Putamen (tissue), 1 donor: ENCODE results near the gene FRMD5.

Experiments used
- DNase-seq: peaks from one replicate; pipeline ENCODE4 v3.0.0-alpha.2; 2016; ENCODE audit warnings: low spot score

The FRMD5 gene

DNA sequence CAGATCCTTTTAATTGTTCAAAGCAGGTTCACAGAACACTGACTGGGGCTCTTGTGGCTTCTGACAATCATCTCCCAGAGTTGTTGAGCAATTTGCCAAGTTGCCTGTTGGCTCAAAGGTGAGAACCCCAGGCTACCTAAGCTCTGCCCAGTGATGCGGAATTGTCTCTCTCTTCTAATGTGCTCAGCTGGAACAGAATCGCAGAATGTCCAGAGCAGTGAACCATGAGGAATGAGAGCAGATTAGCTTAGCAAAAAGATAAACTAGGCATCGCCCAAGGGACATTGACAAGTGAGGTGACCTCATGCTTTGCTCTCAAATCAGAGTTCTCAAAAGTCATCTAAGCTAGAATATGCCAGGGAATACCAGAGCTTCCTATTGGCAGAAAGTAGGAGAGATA, 220.2 kb downstream of the FRMD5 start:
- no peak for DNase-seq

DNA sequence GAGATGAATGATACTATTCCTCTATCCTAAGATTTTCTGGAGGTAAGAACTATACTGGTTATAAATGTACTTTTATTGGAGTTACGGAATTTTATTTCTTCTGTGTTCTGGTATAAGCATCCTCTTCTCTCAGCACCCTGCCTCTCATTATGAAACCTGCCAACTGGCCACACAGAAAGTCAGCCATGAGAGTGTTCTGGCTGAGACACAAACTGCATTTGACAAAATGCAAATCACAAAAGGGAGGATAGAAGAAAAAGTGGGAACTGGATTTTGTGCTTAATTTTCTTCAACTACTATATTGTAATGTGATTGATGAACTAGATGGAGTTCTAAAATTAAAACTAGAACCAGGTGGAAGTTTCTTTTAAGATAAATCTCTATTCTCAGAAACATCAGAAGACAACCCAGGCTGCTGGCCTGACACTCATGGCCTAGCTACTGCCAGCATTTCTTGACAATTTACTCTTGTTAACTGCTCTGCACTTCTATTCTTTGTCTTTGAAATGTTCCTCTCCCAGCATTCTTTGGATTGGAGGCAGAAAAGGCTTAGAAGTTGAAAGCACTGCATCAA, 225.2 kb downstream of the FRMD5 start:
- no peak for DNase-seq

DNA sequence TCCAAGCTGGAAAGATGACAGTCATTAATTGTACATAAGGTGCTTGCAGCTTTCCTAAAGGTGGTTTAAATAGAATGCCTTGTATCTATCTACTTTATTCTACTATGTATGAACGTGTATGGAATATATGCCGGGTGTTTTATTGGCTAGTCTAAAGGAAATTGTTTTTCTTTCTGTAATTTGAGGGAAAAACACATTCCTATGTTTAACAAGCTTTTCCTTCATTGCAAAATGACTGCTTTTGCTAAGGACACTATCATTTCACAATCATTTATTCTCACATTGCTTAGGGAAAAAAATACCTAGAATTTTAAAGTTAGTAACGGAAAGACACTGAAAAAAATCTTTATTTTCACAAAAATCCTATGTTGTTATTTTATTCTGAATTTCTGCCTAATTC, 226.5 kb downstream of the FRMD5 start:
- no peak for DNase-seq

DNA sequence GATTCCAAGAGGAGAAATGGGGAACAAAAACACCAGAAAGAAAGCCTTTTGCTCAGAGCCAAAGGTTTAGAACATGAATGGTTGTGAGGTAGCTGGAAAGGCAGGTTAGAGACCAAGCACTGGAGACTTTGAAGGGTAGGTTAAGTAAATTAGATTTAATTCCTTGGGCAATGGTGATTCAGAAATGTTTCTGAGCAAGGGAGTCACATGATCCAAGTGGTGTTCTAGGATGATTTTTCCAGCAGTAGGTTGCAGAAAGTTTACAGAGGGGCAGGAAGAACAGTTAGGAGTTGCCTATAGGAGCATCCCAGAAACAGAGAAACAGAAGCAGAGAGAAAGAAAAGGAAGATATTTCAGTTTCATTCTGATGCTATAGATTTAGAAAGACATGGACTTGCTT, 228.4 kb downstream of the FRMD5 start:
- no peak for DNase-seq

DNA sequence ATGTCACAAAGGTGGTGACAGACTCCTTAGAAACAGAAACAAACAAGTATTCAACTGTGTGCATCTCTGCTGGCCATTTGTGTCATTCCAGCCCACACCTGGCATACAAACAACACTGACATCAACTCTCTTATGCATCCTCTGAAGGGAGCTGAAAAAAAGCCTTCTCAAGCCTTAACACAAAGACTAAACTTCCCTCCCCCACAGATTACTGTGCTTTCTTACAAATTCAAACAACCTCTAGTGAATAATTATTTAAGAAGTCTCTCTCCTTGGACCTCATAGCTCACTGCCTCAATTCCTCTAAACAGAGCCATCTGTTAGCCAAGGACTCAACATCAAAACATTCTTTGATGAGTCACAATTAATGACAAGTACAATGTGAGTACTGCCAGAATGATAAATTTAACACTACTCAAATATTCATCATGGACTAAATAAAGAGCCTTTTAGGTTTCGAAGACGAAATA, 236.2 kb downstream of the FRMD5 start:
- DNase-seq, result no peak

DNA sequence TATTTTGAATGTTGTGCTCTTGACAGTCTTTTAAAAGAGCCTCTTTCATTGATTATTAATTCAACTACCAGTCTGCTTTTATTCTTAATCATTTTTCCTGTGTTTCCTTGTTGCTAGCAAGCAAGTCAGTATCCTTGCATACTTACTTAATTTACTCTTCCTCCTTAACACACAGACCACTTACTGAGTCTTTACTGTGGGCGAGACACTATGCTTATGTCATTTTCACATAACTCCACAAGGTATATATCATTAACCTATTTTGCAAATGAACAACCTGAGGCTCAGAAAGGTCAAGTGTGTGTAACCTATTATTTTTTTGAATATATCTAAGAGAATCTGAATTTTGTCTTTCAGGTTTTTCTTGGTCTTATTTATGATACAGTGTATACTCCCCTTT, 237.3 kb downstream of the FRMD5 start:
- no peak for DNase-seq

DNA sequence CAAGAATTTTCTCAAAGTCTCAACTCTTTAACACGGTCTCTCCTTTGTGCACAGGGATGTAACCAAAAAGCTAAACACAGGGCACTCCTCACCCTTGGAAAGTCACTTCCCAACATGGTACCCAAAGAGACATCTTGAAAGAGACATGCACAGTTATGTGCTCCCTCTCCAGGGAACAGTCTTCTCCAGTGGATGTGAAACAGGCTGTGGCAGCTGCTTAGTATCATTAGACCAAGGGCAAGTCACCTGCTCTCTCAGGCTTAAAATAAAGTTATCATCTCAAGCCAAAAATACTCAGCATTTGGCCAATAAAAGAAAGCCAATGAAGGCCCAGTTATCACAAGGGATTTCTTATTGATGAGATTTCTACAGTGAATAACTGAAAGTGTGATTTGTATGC, 239.9 kb downstream of the FRMD5 start:
- DNase-seq, result no peak

DNA sequence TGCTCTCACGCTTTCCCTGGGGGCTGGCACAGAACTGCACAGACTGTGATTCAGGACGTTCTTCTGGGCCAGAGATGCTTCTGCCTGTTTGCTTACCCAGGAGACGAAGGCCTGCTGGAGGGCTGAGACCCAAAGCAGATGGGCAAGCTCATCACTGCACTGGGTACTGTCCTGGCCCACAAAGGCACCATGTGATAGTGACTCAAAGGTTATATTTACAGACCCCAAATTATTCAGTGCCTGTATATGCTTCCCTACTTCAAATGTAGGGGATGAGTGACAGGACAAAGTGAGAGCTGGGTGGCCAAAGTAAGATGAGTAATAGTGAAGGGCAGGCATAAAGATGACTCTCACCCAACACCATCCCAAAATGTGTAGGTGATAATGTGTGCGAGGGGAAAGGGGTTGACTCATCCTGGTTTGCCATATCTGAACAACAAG, 240.9 kb downstream of the FRMD5 start:
- no peak for DNase-seq

DNA sequence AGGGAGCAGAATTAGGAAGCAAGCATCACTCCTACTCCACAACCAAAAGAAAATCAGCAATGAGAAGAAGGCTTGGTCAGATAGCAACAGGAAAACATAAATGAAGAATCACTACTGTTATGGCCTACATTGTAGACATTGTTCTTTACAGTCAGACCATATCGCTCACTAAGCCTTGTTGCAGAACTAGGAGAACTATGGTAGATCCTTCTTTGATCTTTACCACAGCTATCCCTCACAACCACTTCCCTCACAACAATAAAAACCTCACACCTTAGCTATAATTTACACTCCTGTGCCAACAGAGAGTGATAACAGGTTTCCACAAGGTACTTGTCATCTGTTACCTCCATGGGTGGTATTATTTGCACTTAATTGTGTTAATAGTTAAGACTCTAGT, 241.7 kb downstream of the FRMD5 start:
- no peak for DNase-seq

DNA sequence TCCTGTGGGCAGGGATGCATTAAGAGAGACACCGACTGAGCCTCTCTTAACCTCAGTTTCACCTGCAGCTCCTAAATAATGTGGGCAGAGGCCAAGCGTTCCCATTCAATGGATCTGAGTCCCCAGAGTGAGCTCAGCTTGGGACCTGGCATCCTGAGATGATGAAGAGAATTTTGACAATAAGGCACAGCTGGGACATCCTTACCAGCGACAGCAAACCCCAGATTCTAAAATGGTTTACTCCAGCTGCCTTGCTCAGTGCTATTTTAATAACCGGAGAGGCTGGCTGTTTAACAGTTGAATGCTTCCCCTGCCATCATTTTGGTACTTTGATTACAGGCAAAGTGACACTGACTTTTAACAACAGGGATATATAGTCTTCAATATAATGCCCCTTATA, 244.5 kb downstream of the FRMD5 start:
- no peak for DNase-seq

DNA sequence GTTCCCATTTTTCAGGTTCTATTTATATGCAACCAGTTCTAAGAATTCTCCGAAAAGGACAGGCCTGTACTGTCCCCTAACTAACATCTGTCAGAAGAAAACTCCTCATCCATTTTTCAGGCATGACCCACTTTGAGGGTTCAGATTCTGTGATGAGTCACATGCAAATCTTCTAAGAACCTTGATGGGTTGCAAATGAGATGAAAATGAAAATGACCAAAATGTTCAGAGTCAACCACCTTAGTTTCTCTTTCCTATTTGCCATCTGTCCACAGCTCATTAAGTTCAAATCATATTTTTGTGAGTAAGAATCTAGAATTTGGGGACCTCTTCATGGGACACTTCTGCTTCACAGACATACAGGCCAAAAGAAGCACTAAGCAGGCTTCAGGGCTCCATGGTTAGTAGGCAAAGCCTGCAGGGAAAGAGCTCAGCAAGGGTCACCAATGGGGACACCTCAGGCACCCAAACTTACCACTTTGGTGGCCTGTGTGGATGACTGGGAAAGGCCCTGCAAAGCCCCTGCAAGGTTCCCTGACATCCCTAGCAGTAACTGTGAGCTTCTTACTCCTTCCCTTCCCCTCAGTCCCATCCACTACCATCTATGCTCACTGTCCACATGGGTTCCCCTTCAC, 246.3 kb downstream of the FRMD5 start:
- no peak for DNase-seq

DNA sequence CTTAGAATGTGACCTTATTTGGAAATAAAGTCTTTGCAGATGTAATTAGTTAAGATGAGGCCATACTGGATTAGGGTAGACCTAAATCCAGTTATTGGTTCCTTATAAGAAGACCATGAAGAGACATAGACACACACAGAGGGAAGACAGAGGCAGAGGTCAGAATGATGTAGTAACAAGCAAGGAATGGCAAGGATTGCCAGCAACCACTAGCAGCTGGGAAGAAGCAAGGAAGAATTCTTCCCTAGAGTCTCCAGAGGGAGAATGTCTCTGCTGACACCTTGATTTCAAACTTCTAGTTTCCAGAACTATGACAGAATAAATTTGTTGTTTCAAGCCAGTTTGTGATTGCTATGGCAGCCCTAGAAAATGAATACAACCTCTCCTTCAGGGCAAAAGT, 251.6 kb downstream of the FRMD5 start:
- DNase-seq, result no peak

DNA sequence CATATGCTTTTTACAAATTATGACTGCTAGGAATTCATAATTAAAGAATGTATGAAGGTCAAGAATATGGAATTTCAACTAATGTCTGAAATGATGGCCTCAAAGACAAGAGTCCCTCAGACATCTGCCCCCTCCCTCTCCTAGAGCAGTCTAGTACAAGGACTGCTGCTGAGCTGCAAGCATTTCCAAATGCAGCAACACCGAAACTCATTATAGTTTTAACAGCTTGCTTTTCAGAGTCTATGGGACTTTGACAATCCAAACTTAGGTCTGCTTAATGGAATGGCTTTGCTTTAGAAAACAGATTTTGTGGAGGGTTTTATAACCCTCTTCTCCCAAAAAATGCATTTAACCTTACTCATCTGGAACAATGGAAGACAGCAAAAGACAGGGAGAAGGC, 252.9 kb downstream of the FRMD5 start:
- no peak for DNase-seq

DNA sequence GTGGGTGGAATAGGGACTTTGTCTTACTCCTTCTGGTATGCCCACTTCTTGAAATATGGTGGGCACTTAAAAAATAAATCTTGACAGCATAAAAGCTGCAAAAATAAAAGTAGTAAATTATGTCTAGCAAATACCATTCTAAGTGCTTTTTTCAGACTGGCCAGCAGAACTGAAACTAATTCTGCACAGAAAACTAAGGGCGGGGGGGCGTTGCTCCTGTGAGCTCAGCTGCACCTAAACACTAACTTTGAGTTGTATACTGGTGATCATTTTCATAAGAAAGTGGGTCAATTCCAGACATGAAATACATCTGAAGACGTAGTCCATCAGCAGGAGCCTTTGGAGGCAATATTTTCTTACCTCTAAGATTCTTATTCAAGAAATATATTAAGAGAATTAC, 253.5 kb downstream of the FRMD5 start:
- DNase-seq, result no peak

DNA sequence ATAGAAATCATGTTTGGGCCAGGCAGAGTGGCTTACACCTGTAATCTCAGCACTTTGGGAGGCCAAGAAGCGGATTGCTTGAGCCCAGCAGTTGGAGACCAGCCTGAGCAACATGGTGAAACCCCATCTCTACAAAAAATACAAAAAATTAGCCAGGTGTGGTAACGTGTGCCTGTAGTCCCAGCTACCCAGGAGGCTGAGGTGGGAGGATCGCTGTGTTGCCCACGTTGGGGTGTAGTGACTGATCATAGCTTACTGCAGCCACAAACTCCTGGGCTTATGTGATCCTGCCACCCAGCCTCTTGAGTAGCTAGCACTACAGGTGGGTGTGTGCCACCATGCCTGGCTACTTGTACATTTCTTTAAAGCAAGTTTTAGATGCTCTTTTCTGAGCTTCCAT, 254.0 kb downstream of the FRMD5 start:
- no peak for DNase-seq

DNA sequence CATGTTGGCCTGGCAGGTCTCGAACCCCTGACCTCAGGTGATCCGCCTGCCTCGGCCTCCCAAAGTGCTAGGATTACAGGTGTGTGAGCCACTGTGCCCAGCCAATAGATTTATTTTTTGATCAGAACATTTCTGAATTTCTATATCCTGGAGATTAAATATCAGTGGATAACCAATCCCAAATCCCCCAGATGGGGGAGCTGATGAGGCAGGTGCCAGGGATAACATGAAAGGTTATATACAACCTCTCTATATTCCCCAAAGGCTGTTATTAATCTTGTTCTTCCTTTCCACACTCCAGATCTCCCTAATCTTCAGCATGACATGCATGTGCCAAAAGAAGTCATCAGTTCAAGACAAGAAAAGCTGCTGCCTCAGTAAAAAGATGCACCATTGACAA, 256.0 kb downstream of the FRMD5 start:
- DNase-seq, result no peak

DNA sequence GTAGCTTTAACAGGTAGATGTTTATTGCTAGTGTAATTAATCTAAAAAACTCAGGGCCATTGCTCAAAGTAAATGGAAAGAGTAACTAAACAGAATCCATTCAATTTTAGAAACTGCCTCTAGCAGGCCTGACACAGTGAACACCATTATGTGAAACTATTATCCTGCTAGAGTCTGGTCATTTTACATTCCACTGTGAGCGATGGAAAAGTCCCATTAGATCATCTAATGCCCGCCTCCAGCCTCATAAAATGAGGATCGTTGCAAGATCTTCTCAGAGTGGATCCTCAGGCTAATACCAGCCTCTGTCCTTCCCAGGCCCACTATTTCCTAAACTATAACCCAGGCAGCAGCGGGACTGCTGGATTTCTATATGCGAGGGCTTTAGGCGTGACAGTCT, 260.6 kb downstream of the FRMD5 start:
- no peak for DNase-seq

DNA sequence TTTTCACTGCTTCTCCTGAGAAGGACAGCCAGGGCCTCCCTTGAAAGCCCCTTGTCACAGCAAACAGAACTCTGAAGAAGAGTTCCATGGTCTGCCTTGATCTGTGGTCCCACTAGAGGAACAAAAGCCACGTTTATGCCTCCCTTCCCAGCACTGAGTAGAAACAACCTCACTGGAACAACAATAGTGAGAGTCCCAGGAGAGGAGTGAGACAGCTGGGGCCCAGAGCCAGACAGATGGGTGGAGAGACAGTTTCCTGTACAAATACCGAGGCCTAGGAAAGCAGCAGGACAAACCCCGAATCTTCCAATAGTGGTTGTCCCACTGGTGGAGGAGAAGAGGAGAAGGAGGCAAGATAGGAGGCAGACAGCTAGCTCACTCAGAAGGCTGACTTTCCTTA, 262.2 kb downstream of the FRMD5 start:
- no peak for DNase-seq

DNA sequence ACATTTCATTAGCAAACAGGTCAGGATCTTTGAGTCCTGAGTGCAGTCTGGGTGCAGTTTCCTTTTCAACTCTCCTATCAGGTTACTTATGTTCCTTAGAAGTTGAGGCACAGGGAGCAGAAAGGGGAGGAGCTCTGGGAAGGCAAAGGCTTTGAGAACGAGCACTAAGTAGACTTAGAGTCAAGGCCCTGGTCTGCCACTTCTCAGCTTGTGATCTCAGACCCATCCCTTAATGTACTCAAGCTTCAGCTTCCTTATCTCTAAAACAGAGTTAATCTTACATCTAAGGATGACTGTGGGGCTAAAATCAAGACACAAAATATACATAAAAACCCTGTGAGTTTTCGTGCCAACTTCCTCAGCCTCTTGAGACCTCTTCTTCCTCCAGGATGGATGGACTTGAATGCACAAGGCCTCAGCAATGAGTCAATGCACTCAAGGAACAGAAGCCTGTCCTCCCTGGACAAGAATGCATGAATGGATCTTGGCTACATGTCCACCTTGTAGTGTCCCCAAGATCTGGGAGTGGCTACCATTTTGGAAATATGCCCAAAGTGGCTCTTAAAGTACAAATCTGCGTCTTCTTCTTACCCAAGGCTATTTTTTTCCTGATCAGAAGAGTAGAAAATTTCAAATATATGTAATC, 263.2 kb downstream of the FRMD5 start:
- no peak for DNase-seq

DNA sequence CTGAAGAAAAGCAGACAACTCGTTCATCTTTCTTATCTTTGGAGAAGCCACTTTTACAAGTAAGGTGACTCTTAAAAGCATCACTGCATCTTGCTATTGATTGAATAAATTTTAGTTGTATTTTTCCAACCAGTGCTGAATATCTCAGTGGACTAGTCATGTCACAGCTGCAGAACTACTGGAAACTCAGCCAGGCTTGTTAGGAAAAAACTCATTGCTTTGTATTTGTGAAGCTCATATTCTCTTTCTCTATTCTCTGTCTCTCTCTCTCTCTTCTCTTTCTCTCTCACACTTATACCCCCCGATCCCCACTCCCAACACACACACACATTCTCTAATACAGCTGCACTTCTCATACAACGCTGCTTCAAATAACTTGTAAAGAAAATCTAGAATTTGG, 264.0 kb downstream of the FRMD5 start:
- no peak for DNase-seq

DNA sequence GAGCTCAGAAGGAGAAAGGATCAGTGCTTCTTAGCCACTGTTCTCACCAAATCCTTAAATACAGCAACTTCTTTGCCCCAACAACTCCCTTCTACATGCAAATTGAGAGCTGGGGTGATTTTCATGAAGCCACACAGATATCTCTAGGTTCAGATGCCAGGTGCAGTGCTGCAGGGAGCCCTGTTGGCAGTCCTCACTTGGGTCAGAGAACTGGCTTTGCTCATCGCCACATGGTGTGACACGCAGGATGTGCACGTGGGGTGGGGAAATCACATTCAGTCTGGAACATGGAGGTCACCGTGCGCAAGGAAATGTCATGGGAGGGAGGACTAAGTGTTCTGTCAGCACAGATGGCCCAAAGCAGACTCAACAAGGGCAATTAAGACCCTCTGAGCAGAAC, 264.5 kb downstream of the FRMD5 start:
- no peak for DNase-seq

DNA sequence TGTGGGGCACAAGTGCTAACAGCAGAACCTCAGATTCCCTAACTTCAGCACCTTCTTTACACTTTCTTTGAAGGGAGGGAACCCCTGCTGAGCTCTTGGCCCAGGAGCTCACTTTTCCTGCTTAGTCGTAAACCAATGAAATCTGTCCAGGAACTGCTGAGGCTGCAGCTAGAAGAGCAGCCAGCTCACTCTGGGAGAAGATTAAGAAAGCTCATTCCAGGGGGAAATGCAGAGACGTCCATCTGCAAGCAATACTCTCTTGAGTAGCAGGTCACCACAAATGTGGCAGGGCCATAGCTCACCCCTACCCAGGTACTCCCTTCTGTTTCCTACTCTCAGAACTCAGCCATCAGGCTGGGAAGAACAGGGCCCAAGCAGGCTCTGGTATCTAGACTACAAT, 265.0 kb downstream of the FRMD5 start:
- DNase-seq, result no peak

DNA sequence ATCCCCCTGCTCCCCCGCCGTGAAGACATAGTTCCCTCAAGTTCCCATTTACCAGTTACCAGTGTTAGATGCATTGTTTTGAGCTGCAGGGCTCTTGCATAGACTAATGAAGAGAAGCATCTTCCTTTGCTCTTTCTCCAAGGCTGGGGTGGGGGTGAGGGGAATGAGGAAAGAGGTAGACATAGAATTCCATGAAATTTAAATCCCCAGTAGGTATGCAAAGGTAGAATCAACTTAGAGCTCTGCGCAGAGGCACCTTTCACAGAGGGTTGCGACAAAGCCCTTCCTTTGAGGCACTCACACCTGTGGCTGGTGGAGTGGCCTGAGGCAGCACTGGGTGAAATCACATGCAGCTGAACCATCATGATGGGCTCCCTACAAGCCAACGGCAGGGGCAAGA, 266.9 kb downstream of the FRMD5 start:
- no peak for DNase-seq

DNA sequence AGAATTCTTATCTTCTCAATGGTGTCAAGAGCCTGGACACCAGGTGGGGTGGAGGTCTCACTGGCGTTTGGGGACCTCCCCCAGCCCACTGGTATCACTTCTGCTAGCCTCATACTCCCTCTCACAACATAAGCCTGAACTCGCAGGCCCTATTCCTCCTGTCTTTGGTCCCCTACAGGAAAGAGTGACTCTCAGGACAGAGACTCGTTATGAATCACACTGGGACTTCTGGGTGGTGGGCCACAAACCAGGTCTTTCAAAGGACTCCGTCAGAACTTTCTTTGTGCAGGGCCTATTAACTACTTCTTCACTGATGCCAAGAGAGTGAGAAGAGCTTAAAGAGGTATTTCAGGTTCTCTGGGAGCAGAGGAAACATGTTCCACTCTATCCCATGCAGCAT, 267.9 kb downstream of the FRMD5 start:
- DNase-seq, result no peak
